HEK293 (cell line): Measurements from ENCODE around the gene SKAP1.
A peak's percentile ranks its signal among the peaks of the same experiment; 100 is the strongest.

ENCODE experiments used
- CTCF ChIA-PET: fragments of 350-600 bp; formaldehyde crosslinking; extraction: SDS; loops from one replicate; lab custom pipeline; 2021; ENCODE audit warnings: antibody characterized with exemption; lab: Yijun Ruan, JAX
- POLR2A ChIA-PET: fragments of 300-600 bp; formaldehyde crosslinking; extraction: SDS; loops from one replicate; lab custom pipeline; 2020; ENCODE audit warnings: antibody characterized with exemption, inconsistent platforms; lab: Yijun Ruan, JAX
- H3K27ac ChIP-seq: fragments of 200-500 bp; sonication (Bioruptor generic); 2 replicates; pipeline ENCODE4 v1.5.1; 2014; ENCODE audit warnings: low read depth, low read length, control low read depth, inconsistent platforms; ENCODE audit errors: extremely low read depth
- H3K36me3 ChIP-seq, 2 experiments: fragments of 200-500 bp in 1 of 2; sonication (Bioruptor generic) in 1 of 2; 1 replicate in 1 of 2; 2 replicates in 1 of 2; pipeline ENCODE4 v1.5.1; 2014 to 2017; ENCODE audit warnings: inconsistent platforms in 2 of 2, low read length in 2 of 2; ENCODE audit not compliant: control insufficient read depth in 2 of 2, insufficient read depth in 1 of 2
- H3K4me1 ChIP-seq: fragments of 200-500 bp; sonication (Bioruptor generic); 2 replicates; pipeline ENCODE4 v1.5.1; 2014; ENCODE audit warnings: mild to moderate bottlenecking, low read length, inconsistent platforms; ENCODE audit not compliant: control insufficient read depth, insufficient read depth
- H3K4me3 ChIP-seq: 2 replicates; pipeline ENCODE4 v1.5.1; 2011; ENCODE audit warnings: low read depth, mild to moderate bottlenecking, control low read depth, low read length, moderate library complexity
- H3K9me3 ChIP-seq: fragments of 200-500 bp; sonication (Bioruptor generic); 2 replicates; pipeline ENCODE4 v1.5.1; 2014; ENCODE audit warnings: low read depth, low read length, inconsistent platforms; ENCODE audit not compliant: control insufficient read depth, insufficient read depth
- ATF2 ChIP-seq: fragments of 450-650 bp; formaldehyde crosslinking; IDR thresholded peaks from 2 replicates; pipeline ENCODE4 v1.5.1; 2016; ENCODE audit warnings: missing biosample characterization, missing genetic modification characterization, low read depth
- CTCF ChIP-seq: fragments of 450-650 bp; formaldehyde crosslinking; IDR thresholded peaks from 2 replicates; pipeline ENCODE4 v1.5.1; 2016; ENCODE audit warnings: missing biosample characterization, missing genetic modification characterization
- IKZF3 ChIP-seq: fragments of 450-650 bp; IDR thresholded peaks from 2 replicates; pipeline ENCODE4 v1.5.0; 2018; ENCODE audit warnings: missing biosample characterization, mild to moderate bottlenecking, missing genetic modification characterization, moderate library complexity
- PRDM1 ChIP-seq: fragments of 450-650 bp; formaldehyde crosslinking; IDR thresholded peaks from 2 replicates; pipeline ENCODE4; 2016; ENCODE audit warnings: missing biosample characterization, missing genetic modification characterization
- PRDM10 ChIP-seq: fragments of 450-650 bp; formaldehyde crosslinking; IDR thresholded peaks from 2 replicates; pipeline ENCODE4 v1.5.1; 2016; ENCODE audit warnings: missing biosample characterization, missing genetic modification characterization
- SCRT1 ChIP-seq: fragments of 450-650 bp; formaldehyde crosslinking; IDR thresholded peaks from 2 replicates; pipeline ENCODE4 v1.5.1; 2016; ENCODE audit warnings: missing biosample characterization, missing genetic modification characterization, borderline replicate concordance
- TCF7L2 ChIP-seq: IDR thresholded peaks from 2 replicates; pipeline ENCODE4 v1.6.1; 2011; ENCODE audit warnings: low read depth, mild to moderate bottlenecking, inconsistent platforms, low read length, moderate library complexity, borderline replicate concordance
- TRIM28 ChIP-seq: IDR thresholded peaks from 2 replicates; pipeline ENCODE4 v1.6.1; 2011; ENCODE audit warnings: low read length, control low read depth, borderline replicate concordance
- ZEB2 ChIP-seq: fragments of 450-650 bp; formaldehyde crosslinking; IDR thresholded peaks from 2 replicates; pipeline ENCODE4 v1.5.1; 2016; ENCODE audit warnings: missing biosample characterization, missing genetic modification characterization
- ZIC2 ChIP-seq: fragments of 450-650 bp; formaldehyde crosslinking; IDR thresholded peaks from 2 replicates; pipeline ENCODE4 v1.5.1; 2016; ENCODE audit warnings: missing biosample characterization, missing genetic modification characterization
- ZNF248 ChIP-seq: fragments of 450-650 bp; formaldehyde crosslinking; IDR thresholded peaks from 2 replicates; pipeline ENCODE4 v1.5.1; 2017; ENCODE audit warnings: missing biosample characterization, missing genetic modification characterization
- ZNF324 ChIP-seq: fragments of 450-650 bp; formaldehyde crosslinking; IDR thresholded peaks from 2 replicates; pipeline ENCODE4 v1.5.1; 2016; ENCODE audit warnings: missing biosample characterization, missing genetic modification characterization
- ZNF350 ChIP-seq: fragments of 450-650 bp; formaldehyde crosslinking; IDR thresholded peaks from 2 replicates; pipeline ENCODE4 v1.5.0; 2017; ENCODE audit warnings: missing biosample characterization, mild to moderate bottlenecking, missing genetic modification characterization
- ZNF362 ChIP-seq: fragments of 450-650 bp; formaldehyde crosslinking; IDR thresholded peaks from 2 replicates; pipeline ENCODE4 v1.5.1; 2016; ENCODE audit warnings: missing biosample characterization, missing genetic modification characterization
- ZNF426 ChIP-seq: fragments of 450-650 bp; formaldehyde crosslinking; IDR thresholded peaks from 2 replicates; pipeline ENCODE4 v1.5.1; 2017; ENCODE audit warnings: missing biosample characterization, missing genetic modification characterization, mild to moderate bottlenecking, inconsistent platforms, moderate library complexity
- ZNF654 ChIP-seq: fragments of 450-650 bp; formaldehyde crosslinking; IDR thresholded peaks from 2 replicates; pipeline ENCODE4 v1.5.1; 2016; ENCODE audit warnings: low read depth, missing biosample characterization, missing genetic modification characterization
- ZNF660 ChIP-seq: fragments of 450-650 bp; IDR thresholded peaks from 2 replicates; pipeline ENCODE4 v1.5.1; 2018; ENCODE audit warnings: missing biosample characterization, mild to moderate bottlenecking, missing genetic modification characterization
- ZNF692 ChIP-seq: fragments of 450-650 bp; formaldehyde crosslinking; IDR thresholded peaks from 2 replicates; pipeline ENCODE4 v1.5.1; 2016; ENCODE audit warnings: missing biosample characterization, missing genetic modification characterization
- ZSCAN30 ChIP-seq: fragments of 450-650 bp; IDR thresholded peaks from 2 replicates; pipeline ENCODE4 v1.5.1; 2018; ENCODE audit warnings: missing biosample characterization, mild to moderate bottlenecking, missing genetic modification characterization, moderate library complexity

Gene SKAP1

DNA sequence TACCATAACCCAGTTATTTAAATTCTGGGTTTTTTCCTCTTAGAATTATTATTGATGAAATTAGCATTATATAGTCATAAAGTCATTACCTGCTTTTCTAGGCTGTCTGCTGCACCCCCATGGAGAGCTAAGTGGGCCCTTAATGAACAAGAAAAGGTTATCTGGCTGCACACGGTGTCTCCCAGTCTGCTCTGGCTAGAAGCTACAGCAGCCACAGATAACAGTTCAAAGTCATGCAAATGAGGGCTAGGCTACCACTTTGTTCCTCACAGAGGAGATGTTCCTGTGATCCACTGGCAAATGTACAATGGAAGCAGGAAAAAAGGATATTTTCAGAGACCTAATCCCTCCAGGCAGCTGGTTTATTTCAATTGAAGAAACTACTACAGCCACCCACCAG is 210.4 kb downstream of the SKAP1 start:
- CTCF ChIA-PET = interaction anchor here (0.6 to 2.1 kb wide), 11 partner anchors 11 to 377 kb away, joined by 3 to 10 read pairs (median 3); no protein-coding TSS in a partner anchor
- peak; percentile 50; the same call in 1 of the 2 replicates for TF ChIP-seq PRDM10
- 0 out of 2 replicates have a peak, but pooled peaks have one; percentile 12 for TF ChIP-seq ZIC2 (tag by site-specific recombination)
- peak; percentile 63; the same call in 1 of the 2 replicates for TF ChIP-seq TCF7L2
- no peak for TF ChIP-seq ZNF426 (tag by site-specific recombination)
- no peak for TF ChIP-seq ZNF350 (tag by site-specific recombination)
- H3K27ac ChIP-seq = no peak overlapping the region
- peaks cover 2% of the 10 kb centered on the region for H3K4me1 ChIP-seq
- no peak overlapping the region for H3K4me3 ChIP-seq
- H3K9me3 ChIP-seq = no peaks in the 10 kb centered on the region
- no peaks in the 10 kb centered on the region for H3K36me3 ChIP-seq
- POLR2A ChIA-PET = no interaction called here

DNA sequence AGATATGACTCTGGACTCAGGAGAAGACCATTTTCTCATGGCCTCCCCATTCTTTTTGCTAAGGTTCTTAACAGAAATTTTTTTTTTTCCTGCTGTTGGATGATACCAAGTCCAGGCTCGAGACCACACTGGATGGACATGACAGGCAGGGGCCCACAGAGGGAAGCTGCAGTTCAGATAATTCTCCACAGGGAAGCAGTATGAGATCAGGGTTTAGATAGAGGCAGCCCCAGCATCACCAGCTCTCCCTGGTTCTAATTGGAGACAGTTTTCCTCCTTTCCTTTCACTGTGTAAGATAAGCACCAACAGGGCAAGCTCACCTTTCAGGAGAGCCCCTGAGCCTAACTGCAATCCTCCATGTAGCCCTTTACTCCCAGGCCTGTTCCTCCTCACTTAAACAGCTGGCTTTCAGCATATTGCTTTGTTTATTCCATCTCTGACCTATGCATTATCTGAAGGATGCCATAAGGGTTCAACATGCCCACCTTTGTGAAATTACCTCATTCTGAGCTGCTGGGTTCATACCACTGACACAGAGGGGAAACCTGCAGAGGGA is 214.4 kb downstream of the SKAP1 start:
- H3K4me3 ChIP-seq = no peak overlapping the region
- ChIA-PET POLR2A (interaction anchor here (1.6 kb wide), 1 partner anchor 190 kb away, joined by 3 read pairs; no protein-coding TSS in a partner anchor), CTCF (interaction anchor here (0.5 to 8.5 kb wide), 73 partner anchors 8 to 1296 kb away, joined by 3 to 221 read pairs (median 5); partner anchors contain the start of genes HOXB5 and HOXB9)
- H3K27ac ChIP-seq = no peak overlapping the region
- H3K36me3 ChIP-seq = no peaks in the 10 kb centered on the region
- H3K4me1 ChIP-seq = peaks cover 6% of the 10 kb centered on the region
- no peaks in the 10 kb centered on the region for H3K9me3 ChIP-seq
- peak; percentile 92 for TF ChIP-seq ZNF692 (tag by site-specific recombination)
- TF ChIP-seq IKZF3 (tag by site-specific recombination) = peak; percentile 76
- TF ChIP-seq TRIM28 = peak; percentile 81; the same call in 1 of the 2 replicates
- TF ChIP-seq ZNF248 (tag by site-specific recombination) = no peak
- TF ChIP-seq ZSCAN30 = peak; percentile 45; the same call in 1 of the 2 replicates
- peak; percentile 75 for TF ChIP-seq CTCF (tag by site-specific recombination)
- TF ChIP-seq ZIC2 (tag by site-specific recombination) = peak; percentile 44; the same call in 1 of the 2 replicates
- peak; percentile 98 for TF ChIP-seq ZNF654
- TF ChIP-seq PRDM10 = peak; percentile 89
- peak; percentile 73 for TF ChIP-seq PRDM1 (tag by site-specific recombination)
- no peak for TF ChIP-seq ZNF362 (tag by site-specific recombination)
- TF ChIP-seq SCRT1 (tag by site-specific recombination) = peak; percentile 55; the same call in 1 of the 2 replicates
- TF ChIP-seq ATF2 = no peak
- TF ChIP-seq ZNF324 = no peak
- TF ChIP-seq ZNF660 = peak; percentile 41; the same call in 1 of the 2 replicates
- TF ChIP-seq ZEB2 (tag by site-specific recombination) = 0 out of 2 replicates have a peak, but pooled peaks have one; percentile 39
